HG03066 (cell line): ENCODE measurements around the gene ZBTB4.

Source experiments
- ATAC-seq: cut with Tn5 transposase; IDR thresholded peaks from one replicate; pipeline ENCODE4 v1.9.1; 2021; ENCODE audit warnings: low read depth; ENCODE audit not compliant: unreplicated experiment

The ZBTB4 gene, protein sequence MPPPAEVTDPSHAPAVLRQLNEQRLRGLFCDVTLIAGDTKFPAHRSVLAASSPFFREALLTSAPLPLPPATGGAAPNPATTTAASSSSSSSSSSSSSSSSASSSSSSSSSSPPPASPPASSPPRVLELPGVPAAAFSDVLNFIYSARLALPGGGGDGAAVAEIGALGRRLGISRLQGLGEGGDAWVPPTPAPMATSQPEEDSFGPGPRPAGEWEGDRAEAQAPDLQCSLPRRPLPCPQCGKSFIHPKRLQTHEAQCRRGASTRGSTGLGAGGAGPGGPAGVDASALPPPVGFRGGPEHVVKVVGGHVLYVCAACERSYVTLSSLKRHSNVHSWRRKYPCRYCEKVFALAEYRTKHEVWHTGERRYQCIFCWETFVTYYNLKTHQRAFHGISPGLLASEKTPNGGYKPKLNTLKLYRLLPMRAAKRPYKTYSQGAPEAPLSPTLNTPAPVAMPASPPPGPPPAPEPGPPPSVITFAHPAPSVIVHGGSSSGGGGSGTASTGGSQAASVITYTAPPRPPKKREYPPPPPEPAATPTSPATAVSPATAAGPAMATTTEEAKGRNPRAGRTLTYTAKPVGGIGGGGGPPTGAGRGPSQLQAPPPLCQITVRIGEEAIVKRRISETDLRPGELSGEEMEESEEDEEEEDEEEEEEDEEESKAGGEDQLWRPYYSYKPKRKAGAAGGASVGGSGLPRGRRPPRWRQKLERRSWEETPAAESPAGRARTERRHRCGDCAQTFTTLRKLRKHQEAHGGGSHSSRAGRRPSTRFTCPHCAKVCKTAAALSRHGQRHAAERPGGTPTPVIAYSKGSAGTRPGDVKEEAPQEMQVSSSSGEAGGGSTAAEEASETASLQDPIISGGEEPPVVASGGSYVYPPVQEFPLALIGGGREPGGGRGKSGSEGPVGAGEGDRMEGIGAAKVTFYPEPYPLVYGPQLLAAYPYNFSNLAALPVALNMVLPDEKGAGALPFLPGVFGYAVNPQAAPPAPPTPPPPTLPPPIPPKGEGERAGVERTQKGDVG

DNA sequence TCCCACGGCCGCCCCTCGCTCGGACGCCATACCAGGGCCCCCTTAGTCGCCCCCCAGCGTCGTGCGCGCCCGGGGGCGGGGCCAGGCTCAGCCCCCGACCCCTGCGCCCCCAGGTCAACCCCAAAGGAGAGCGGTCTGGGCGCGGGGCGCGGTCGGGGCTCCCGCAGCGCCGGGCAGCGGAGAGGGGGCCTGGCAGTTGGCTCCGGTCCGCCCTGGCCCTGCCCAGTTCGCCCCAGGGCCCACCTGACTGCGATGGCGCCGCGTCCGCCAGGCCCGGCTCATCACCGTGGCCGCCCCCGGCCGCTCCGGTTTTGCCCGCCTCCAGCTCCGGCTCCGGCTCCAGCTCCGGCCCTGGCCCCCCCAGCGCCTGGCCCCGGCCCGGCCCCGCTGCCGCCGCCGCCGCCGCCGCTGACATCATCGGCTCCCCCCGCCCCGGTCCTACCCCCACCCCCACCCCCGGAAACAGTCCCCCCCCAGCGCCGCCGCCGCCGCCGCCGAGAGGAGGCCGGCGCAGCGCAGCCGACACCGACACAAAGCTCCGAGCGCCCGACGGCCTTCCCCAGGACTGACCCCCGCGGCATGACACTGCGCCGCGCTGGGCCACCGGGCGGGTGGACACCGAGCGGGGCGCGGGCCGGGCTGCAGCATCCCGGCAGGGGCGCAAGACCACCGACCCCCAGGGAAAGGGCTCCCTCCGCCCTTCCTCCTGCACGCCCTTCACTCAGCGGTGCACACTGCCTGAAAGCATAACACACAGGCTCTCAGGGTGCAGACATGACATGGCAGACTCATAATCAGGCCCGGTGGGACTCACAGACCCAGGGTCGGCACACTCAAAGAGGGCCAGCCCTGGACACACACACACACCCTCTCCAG, at the start of gene ZBTB4:
TSS of gene ZBTB4 (minus strand) at position 419 of the 876 bp plus-strand sequence. CDS start 12,830 bp downstream, outside the sequence.
- no peak for ATAC-seq

DNA sequence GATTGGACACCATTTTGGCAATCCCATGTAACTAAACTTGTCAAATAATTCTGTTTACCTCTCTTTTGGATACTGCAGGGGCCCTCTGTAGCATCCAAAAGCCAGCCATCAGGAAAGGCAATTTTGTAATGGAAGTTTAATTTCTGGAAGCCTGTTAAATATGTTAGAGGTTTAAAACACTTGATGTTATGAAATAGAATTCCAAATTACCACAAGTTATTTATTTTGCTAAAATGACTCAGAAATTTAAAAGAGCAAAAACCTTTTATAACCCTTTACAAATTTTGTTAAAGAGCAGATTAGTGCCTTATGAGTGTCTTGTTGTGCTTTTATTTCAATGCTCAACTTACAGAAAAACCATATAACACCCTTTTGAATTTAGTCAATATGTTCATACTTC, 49.4 kb upstream of the ZBTB4 start:
- no peak for ATAC-seq

DNA sequence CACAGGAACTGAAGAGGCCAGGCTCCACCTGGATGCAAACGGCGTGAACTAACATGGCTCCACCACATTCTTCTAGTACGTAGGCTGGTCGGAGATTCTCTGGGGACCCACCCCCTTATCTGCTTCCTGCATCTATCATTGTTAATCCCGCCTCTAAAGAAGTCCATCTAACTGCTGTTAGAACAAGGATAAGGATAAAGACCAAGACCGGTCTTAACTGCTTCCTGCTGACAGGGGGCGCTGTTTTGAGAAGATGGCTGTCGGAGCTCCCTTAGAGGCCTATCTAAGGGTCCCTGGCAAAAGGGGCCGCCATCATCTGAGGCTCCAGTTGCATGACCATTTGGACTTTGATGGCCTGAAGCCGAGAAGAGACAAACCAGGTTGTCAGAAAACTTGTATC, 43.6 kb upstream of the ZBTB4 start:
- ATAC-seq: no peak

DNA sequence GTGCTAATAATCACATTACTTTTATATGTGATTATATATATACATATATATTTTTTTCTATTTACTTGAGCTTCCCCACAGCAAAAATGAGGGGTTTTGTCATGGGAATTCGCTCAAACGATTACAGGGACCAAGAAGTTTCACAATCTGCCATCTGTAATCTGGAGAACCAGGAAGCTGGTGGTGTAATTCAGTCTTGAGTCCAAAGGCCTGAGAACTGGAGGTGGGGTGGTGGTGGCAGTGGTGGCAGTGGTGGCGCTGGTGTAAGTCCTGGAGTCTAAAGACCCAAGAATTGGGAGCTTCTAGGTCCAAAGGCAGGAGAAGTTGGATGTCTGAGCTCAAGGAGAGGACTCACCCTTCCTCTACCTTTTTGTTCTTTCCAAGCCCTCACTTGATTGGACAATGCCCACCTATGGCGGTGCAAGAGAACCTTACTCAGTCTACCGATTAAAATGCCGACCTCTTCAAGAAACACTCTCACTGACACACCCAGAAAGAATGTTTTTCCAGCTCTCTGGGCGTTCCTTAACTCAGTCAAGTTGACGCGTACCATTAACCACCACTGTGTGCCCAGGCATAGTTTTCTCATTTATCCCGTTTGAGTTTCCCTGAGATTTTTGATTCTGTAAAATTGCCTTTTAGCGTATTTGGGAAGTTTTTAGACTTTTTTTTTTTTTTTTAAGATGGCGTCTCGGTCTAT, 36.6 kb upstream of the ZBTB4 start:
- ATAC-seq: no peak

DNA sequence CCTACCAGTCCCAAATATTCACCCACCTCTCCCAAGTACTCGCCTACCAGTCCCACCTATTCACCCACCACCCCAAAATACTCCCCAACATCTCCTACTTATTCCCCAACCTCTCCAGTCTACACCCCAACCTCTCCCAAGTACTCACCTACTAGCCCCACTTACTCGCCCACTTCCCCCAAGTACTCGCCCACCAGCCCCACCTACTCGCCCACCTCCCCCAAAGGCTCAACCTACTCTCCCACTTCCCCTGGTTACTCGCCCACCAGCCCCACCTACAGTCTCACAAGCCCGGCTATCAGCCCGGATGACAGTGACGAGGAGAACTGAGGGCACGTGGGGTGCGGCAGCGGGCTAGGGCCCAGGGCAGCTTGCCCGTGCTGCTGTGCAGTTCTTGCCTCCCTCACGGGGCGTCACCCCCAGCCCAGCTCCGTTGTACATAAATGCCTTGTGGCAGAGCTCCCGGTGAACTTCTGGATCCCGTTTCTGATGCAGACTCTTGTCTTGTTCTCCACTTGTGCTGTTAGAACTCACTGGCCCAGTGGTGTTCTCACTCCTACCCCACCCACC, 34.5 kb upstream of the ZBTB4 start:
- no peak for ATAC-seq

DNA sequence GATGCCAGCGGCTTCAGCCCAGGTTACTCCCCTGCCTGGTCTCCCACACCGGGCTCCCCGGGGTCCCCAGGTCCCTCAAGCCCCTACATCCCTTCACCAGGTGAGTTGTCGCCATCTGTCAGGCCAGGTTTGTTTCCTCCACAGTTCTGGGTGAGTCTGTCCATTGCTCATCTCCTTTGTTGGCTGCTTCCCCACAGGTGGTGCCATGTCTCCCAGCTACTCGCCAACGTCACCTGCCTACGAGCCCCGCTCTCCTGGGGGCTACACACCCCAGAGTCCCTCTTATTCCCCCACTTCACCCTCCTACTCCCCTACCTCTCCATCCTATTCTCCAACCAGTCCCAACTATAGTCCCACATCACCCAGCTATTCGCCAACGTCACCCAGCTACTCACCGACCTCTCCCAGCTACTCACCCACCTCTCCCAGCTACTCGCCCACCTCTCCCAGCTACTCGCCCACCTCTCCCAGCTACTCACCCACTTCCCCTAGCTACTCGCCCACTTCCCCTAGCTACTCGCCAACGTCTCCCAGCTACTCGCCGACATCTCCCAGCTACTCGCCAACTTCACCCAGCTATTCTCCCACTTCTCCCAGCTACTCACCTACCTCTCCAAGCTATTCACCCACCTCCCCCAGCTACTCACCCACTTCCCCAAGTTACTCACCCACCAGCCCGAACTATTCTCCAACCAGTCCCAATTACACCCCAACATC, 33.6 kb upstream of the ZBTB4 start:
- no peak for ATAC-seq

DNA sequence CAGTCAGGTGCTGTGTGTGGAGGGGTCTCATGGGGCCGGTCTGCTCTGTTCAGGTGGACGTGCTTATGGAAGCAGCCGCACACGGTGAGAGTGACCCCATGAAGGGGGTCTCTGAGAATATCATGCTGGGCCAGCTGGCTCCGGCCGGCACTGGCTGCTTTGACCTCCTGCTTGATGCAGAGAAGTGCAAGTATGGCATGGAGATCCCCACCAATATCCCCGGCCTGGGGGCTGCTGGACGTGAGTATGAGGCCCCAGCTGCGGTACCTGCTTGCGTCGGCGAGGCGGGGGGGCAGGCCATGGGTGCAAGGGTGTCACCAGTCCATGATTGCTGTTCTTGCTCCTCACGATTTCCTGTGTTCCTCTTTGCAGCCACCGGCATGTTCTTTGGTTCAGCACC, 32.7 kb upstream of the ZBTB4 start:
- no peak for ATAC-seq

DNA sequence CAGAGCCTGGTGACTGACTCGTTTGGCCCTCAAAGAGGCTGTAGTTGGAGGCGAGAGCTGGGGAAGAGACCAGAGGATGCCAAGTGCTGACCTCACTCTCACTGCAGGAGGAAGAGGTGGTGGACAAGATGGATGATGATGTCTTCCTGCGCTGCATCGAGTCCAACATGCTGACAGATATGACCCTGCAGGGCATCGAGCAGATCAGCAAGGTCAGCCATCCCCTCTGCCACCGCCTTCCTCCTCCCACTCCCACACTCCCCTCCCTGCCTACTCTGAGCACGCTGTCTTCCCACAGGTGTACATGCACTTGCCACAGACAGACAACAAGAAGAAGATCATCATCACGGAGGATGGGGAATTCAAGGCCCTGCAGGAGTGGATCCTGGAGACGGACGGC, 31.7 kb upstream of the ZBTB4 start:
- ATAC-seq: no peak

DNA sequence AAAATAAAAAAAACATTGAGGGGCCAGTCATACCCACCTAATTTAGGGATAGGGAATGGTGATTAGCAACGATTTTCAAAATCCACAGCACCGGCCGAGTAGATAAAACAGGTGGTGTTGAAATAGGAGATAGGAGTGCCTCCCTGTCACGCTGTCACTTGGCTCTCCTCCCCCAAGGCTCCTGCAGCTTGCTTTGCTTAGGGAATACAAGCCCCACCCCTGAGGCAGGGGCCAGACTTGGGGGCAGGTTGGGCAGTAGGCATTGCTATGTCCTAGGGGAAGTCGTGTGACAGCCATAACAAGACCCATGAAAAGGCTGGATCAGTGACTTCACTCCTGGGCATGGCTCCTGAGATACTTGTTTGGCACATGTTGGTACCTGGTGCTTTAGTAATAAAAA, 30.5 kb upstream of the ZBTB4 start:
- ATAC-seq: no peak

DNA sequence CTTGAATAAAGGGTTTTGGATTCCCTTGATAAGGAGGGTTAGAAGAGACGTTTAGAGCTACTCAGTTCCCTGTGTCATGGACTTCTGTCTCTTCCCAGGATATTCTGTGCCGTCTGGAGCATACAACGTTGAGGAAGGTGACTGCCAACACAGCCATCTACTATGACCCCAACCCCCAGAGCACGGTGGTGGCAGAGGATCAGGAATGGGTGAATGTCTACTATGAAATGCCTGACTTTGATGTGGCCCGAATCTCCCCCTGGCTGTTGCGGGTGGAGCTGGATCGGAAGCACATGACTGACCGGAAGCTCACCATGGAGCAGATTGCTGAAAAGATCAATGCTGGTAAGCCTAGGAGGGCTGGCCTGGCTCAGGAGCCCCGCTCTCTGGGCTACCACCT, 29.4 kb upstream of the ZBTB4 start:
- ATAC-seq: no peak

DNA sequence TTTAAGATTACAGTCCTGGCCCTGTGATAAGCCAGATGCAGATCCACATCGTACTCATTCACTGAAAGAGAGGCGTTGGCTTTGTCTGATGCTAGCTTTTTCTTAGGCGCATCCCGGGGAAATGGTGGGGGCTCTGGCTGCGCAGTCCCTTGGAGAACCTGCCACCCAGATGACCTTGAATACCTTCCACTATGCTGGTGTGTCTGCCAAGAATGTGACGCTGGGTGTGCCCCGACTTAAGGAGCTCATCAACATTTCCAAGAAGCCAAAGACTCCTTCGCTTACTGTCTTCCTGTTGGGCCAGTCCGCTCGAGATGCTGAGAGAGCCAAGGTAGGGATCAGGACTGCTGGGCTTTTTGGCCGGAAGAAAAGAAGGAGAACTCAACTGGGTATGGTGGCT, 28.7 kb upstream of the ZBTB4 start:
- no peak for ATAC-seq

DNA sequence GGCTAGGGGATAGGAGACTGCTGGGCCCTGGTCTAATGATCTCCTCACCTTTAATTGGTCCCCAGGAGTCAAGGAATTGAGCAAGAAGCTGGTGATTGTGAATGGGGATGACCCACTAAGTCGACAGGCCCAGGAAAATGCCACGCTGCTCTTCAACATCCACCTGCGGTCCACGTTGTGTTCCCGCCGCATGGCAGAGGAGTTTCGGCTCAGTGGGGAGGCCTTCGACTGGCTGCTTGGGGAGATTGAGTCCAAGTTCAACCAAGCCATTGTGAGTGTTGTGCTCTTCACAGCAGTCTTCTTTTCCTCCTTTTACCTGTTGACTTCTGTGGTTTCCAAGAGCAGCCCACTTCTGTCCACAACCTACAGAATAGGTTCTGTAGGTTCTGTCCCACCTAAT, 24.1 kb upstream of the ZBTB4 start:
- no peak for ATAC-seq

DNA sequence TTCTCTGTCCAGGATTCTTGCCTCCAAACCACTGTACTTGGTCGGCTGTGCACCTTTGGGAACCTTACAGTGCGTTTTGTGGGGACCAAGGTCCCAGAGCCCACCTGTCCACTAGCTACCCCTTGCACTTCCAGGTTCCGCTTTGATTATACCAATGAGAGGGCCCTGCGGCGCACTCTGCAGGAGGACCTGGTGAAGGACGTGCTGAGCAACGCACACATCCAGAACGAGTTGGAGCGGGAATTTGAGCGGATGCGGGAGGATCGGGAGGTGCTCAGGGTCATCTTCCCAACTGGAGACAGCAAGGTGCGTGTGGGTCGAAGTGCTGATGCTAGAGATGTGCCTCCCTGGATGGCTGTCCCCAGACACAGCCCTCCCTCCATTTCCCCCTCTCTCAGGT, 23.6 kb upstream of the ZBTB4 start:
- ATAC-seq: no peak

DNA sequence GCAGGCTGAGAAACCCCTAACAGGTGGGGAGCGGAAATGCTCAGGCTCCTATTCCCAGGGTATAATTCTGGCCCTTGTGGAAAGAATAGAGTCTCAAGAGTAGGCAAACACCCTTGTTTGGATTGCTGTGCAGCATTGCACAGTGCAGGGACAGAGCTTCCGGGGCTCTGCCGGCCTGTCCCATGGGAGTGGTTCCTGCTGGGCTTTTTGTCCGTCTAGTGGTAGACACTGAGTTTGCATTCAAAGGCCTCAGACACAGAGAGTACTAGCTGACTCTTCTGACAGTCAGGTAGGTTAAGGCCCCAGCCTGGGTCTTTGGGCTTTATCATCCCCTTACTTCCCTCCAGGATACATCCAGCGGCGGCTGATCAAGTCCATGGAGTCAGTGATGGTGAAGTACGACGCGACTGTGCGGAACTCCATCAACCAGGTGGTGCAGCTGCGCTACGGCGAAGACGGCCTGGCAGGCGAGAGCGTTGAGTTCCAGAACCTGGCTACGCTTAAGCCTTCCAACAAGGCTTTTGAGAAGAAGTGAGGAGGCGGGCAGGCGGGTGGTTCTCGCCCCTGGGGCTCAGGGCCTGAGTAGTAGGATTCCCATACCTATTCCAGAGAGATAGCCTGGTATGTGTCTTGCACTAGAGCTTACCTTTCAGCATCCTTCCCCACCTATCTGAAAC, 22.9 kb upstream of the ZBTB4 start:
- ATAC-seq: no peak

DNA sequence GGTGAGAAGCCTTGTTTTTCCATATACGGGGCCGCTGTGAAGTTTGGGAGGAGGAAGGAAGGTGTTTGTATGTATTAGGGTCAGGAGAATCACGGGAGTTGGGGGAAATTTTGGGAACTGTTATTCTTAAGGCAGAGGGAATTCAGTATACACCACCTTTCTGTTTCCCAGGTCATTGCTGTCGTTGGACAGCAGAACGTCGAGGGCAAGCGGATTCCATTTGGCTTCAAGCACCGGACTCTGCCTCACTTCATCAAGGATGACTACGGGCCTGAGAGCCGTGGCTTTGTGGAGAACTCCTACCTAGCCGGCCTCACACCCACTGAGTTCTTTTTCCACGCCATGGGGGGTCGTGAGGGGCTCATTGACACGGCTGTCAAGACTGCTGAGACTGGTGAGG, 22.3 kb upstream of the ZBTB4 start:
- ATAC-seq: no peak

DNA sequence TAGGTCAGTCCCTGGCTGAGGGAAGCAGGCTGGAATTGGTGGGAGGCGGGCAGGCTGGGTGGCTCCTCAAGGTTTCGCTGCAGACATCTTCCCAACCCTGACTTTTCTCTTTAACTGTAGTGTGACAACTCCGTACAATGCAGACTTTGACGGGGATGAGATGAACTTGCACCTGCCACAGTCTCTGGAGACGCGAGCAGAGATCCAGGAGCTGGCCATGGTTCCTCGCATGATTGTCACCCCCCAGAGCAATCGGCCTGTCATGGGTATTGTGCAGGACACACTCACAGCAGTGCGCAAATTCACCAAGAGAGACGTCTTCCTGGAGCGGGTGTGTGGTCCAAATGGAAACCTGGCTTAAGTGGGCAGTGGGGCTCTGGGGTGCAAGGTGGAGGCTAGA, 19.7 kb upstream of the ZBTB4 start:
- no peak for ATAC-seq

DNA sequence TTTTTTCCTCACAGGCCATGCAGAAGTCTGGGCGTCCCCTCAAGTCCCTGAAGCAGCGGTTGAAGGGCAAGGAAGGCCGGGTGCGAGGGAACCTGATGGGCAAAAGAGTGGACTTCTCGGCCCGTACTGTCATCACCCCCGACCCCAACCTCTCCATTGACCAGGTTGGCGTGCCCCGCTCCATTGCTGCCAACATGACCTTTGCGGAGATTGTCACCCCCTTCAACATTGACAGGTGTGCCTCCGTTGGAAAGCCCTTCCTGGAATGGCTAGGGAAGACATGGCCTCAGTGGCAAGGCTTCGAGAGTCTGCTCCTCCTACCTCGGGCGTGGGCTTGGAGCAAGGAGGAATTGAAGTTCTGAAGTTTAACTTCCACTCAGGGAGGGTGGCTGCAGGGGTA, 18.2 kb upstream of the ZBTB4 start:
- ATAC-seq: no peak

DNA sequence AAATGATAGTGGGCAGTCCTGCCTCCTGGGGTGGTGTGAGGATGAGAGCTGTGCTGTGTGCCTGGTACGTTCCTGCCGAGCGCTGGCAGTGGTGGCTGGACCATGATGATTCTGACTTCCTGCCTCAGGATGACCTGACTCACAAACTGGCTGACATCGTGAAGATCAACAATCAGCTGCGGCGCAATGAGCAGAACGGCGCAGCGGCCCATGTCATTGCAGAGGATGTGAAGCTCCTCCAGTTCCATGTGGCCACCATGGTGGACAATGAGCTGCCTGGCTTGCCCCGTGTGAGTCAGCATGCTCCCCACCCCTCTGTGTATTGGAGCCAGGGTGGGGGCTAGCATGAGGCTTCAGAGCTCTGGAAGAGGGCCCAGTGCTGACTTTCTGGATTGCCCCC, 17.8 kb upstream of the ZBTB4 start:
- no peak for ATAC-seq
